ENCODE data around the gene PPP4R4. TPM values are rescaled to one million over a fixed set of nuclear protein-coding genes. Genes with fewer than 3 reads are reported as not detected.

PPP4R4 gene
- total and polyA plus RNA-seq, 4 donors = 1.6 to 25.9 (median 3.8) TPM

DNA sequence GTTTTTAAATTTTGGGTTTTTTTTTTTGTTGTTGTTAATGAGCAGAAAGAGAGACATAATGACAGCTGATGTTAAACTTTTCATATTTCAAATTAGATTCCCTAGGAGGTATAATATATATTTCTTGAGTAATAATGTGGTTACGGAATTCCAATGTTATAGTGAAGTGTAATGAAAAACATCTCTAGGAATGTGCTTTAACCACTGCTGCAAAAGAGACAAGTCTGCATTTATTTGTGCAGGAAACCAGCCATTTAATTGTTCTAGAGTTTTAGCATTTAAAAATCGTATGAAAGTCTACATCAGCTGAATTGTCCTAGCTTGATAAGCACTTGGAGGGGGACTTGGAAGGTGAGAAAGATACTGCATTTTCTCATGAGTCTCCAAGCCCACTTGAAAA, 104.6 kb downstream of the PPP4R4 start:
- ATAC-seq (ENCODE audit: insufficient read depth, low FRiP score) = no peak
- Histone ChIP-seq H3K27ac (ENCODE audit: low read depth in 1 of 2, low read length in 1 of 2) (no peak overlapping the region), H3K27me3 (ENCODE audit: control insufficient read depth in 3 of 3, insufficient read depth in 3 of 3, low read length in 2 of 3) (no peaks in the 10 kb centered on the region), H3K4me1 (ENCODE audit: control insufficient read depth in 5 of 5, insufficient read depth in 5 of 5, low read length in 5 of 5) (no peaks in the 10 kb centered on the region), H3K9me3 (ENCODE audit: control insufficient read depth in 4 of 4, insufficient read depth in 3 of 4, low read length in 3 of 4) (no peaks in the 10 kb centered on the region), H3K4me3 (no peak overlapping the region), H3K9ac (ENCODE audit: insufficient read depth in 1 of 2, low read length in 2 of 2) (no peak overlapping the region), H3K36me3 (ENCODE audit: control insufficient read depth in 4 of 4, insufficient read depth in 4 of 4, low read length in 4 of 4) (no peaks in the 10 kb centered on the region)
- TF ChIP-seq, protein P1, sequence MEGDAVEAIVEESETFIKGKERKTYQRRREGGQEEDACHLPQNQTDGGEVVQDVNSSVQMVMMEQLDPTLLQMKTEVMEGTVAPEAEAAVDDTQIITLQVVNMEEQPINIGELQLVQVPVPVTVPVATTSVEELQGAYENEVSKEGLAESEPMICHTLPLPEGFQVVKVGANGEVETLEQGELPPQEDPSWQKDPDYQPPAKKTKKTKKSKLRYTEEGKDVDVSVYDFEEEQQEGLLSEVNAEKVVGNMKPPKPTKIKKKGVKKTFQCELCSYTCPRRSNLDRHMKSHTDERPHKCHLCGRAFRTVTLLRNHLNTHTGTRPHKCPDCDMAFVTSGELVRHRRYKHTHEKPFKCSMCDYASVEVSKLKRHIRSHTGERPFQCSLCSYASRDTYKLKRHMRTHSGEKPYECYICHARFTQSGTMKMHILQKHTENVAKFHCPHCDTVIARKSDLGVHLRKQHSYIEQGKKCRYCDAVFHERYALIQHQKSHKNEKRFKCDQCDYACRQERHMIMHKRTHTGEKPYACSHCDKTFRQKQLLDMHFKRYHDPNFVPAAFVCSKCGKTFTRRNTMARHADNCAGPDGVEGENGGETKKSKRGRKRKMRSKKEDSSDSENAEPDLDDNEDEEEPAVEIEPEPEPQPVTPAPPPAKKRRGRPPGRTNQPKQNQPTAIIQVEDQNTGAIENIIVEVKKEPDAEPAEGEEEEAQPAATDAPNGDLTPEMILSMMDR (IDR thresholded peaks at IDR 0.05; ENCODE audit: control extremely low read depth, extremely low read depth) = no peak
- DNase-seq = no peak
- 77 to 81% methylated on average over 2 of the region's 2 CpGs for WGBS, 2 donors

DNA sequence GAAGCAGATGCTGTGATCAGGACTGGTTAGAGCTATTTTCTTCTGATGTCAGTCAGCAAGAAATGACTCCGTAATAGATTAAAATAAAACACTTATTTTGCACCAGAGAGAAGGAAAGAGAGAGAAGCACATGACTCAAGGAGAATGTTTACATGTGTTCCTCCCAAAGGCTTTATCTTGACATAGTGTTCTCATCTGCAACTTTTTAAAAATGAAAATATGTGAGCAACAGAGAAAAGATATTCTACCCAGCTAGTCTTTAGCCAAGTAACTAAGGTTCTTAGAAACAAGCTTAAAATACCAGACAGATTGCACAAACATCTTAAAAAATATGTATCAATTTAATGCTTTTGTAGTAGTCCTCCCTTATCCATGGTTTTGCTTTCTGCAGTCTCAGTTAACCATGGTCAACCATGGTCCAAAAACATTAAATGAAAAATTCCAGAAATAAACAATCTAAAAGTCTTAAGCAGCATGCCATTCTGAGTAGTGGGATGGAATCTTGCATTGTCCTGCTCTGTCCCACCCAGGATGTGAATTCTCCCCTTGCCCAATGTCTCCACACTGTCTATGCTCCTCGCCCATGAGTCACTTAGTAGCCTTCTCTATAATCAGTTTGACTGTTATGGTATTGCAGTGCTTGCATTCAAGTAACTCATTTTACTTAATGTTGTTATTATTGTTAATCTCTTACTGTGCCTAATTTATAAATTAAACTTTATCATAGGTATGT, 109.0 kb downstream of the PPP4R4 start:
- TF ChIP-seq, protein P1 (IDR thresholded peaks at IDR 0.05; ENCODE audit: control extremely low read depth, extremely low read depth) = no peak
- H3K4me3 ChIP-seq = no peak overlapping the region
- no peaks in the 10 kb centered on the region for H3K4me1 ChIP-seq (ENCODE audit: control insufficient read depth in 5 of 5, insufficient read depth in 5 of 5, low read length in 5 of 5)
- no peak for DNase-seq
- H3K36me3 ChIP-seq (ENCODE audit: control insufficient read depth in 4 of 4, insufficient read depth in 4 of 4, low read length in 4 of 4) = no peaks in the 10 kb centered on the region
- H3K9me3 ChIP-seq (ENCODE audit: control insufficient read depth in 4 of 4, insufficient read depth in 3 of 4, low read length in 3 of 4) = no peaks in the 10 kb centered on the region
- ATAC-seq (ENCODE audit: insufficient read depth, low FRiP score) = no peak
- 90 to 93% methylated on average over 2 of the region's 2 CpGs for WGBS, 2 donors
- no peak overlapping the region for H3K27ac ChIP-seq (ENCODE audit: low read depth in 1 of 2, low read length in 1 of 2)
- no peak overlapping the region for H3K9ac ChIP-seq (ENCODE audit: insufficient read depth in 1 of 2, low read length in 2 of 2)
- no peaks in the 10 kb centered on the region for H3K27me3 ChIP-seq (ENCODE audit: control insufficient read depth in 3 of 3, insufficient read depth in 3 of 3, low read length in 2 of 3)

DNA sequence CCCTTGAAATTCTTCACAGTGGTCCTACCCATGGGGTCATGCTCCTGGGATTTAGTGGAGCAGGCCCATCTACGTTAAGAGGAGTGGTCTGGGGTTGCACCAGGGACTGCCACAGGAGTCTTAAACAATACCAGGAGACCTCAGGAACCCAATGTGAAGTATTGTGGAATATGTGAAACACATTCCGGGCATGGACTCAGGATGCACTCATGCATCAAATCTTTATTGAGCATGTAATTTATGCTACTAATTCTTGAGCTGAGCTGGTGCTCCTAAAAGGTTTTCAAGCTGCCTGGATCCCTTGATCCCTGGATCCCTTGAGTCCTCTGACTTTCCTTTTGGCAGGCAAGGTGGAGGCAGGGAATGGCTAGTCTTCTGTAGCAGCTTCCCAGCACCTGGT, 110.1 kb downstream of the PPP4R4 start:
- no peak overlapping the region for H3K27ac ChIP-seq (ENCODE audit: low read depth in 1 of 2, low read length in 1 of 2)
- WGBS, 2 donors = 87 to 92% methylated on average over 2 of the region's 2 CpGs
- H3K9ac ChIP-seq (ENCODE audit: insufficient read depth in 1 of 2, low read length in 2 of 2) = no peak overlapping the region
- no peaks in the 10 kb centered on the region for H3K4me1 ChIP-seq (ENCODE audit: control insufficient read depth in 5 of 5, insufficient read depth in 5 of 5, low read length in 5 of 5)
- DNase-seq = no peak
- no peak overlapping the region for H3K4me3 ChIP-seq
- no peaks in the 10 kb centered on the region for H3K27me3 ChIP-seq (ENCODE audit: control insufficient read depth in 3 of 3, insufficient read depth in 3 of 3, low read length in 2 of 3)
- TF ChIP-seq, protein P1 (IDR thresholded peaks at IDR 0.05; ENCODE audit: control extremely low read depth, extremely low read depth) = no peak
- no peaks in the 10 kb centered on the region for H3K9me3 ChIP-seq (ENCODE audit: control insufficient read depth in 4 of 4, insufficient read depth in 3 of 4, low read length in 3 of 4)
- H3K36me3 ChIP-seq (ENCODE audit: control insufficient read depth in 4 of 4, insufficient read depth in 4 of 4, low read length in 4 of 4) = no peaks in the 10 kb centered on the region
- ATAC-seq (ENCODE audit: insufficient read depth, low FRiP score) = no peak

GRCh38 chr14:94285158-94285557, 111.0 kb downstream of the PPP4R4 start:
- Histone ChIP-seq H3K36me3 (ENCODE audit: control insufficient read depth in 4 of 4, insufficient read depth in 4 of 4, low read length in 4 of 4) (no peaks in the 10 kb centered on the region), H3K27me3 (ENCODE audit: control insufficient read depth in 3 of 3, insufficient read depth in 3 of 3, low read length in 2 of 3) (no peaks in the 10 kb centered on the region), H3K9me3 (ENCODE audit: control insufficient read depth in 4 of 4, insufficient read depth in 3 of 4, low read length in 3 of 4) (no peaks in the 10 kb centered on the region), H3K4me3 (no peak overlapping the region), H3K4me1 (ENCODE audit: control insufficient read depth in 5 of 5, insufficient read depth in 5 of 5, low read length in 5 of 5) (no peaks in the 10 kb centered on the region), H3K9ac (ENCODE audit: insufficient read depth in 1 of 2, low read length in 2 of 2) (no peak overlapping the region), H3K27ac (ENCODE audit: low read depth in 1 of 2, low read length in 1 of 2) (no peak overlapping the region)
- no peak for ATAC-seq (ENCODE audit: insufficient read depth, low FRiP score)
- DNase-seq = no peak
- TF ChIP-seq, protein P1 (IDR thresholded peaks at IDR 0.05; ENCODE audit: control extremely low read depth, extremely low read depth) = no peak

All from lung (tissue), 12 donors.